Stimulated activated CD8-positive, alpha-beta memory T cell treated with anti-CD3 and anti-CD28 coated beads, Interleukin-2, amount 100 ng/mL, for 48 hours (primary cell): ENCODE measurements around the gene ZDHHC11.
"Not testable (repeated sequence)": the region's sequence is repeated elsewhere in the genome, so short reads cannot be mapped to it uniquely, and the experiment has no call there.

Source experiments
- DNase-seq, 2 donors: peaks; one replicate each; pipeline ENCODE4 v3.0.0-alpha.2; 2020; ENCODE audit warnings: low read depth in 2 of 2

Gene ZDHHC11

DNA sequence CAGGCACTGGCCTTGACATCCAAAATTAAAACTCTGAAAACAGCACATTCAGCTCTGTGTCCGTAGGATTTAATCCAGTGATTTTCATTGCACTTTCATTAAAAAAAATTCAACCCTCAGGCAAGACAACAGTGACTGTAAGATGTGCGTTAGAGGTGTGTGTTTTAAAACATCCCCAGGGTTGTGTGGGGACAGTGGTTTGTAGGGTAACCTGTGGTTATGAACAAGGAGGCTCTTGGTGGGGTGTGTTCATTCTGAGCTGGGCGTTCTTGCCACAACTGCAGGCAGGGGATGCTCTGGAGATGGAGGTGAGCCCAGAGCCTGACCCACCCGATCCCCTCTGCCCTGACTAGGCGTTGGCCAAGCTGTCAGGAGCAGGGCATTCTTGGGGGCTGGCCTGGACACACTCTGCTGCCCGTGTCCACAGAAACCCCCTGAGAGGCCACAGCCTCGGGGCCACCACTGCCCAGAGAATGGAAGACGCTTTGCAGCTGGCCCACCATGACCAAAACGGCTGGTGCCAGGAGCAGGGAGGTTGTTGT, 103.4 kb downstream of the ZDHHC11 start:
- not testable (repeated sequence) for DNase-seq

GRCh38 chr5:746258-746761, 104.5 kb downstream of the ZDHHC11 start:
- no peak for DNase-seq
